ENCODE results near the gene RGS8.
A peak's percentile ranks its signal among the peaks of the same experiment; 100 is the strongest.
"Not testable (repeated sequence)": the region's sequence is repeated elsewhere in the genome, so short reads cannot be mapped to it uniquely, and the experiment has no call there.

Gene RGS8

GRCh38 chr1:182702826-182703524 is 18.6 kb upstream of the RGS8 start:
- DNase-seq = no peak

GRCh38 chr1:182700351-182700709 is 15.9 kb upstream of the RGS8 start:
- DNase-seq = no peak

GRCh38 chr1:182699393-182700350 is 15.3 kb upstream of the RGS8 start:
- peak; percentile 80 for DNase-seq

- DNase-seq = no peak
These were observed 14.6 kb upstream of the RGS8 start for GRCh38 chr1:182698971-182699370.

- not testable (repeated sequence) for DNase-seq
These were observed 8.8 kb upstream of the RGS8 start for GRCh38 chr1:182693139-182693538.

GRCh38 chr1:182690886-182691443 is 6.6 kb upstream of the RGS8 start:
- DNase-seq = no peak

GRCh38 chr1:182688436-182689205 is 4.2 kb upstream of the RGS8 start:
- no peak for DNase-seq

- no peak for DNase-seq
These were observed 3.0 kb upstream of the RGS8 start for GRCh38 chr1:182687361-182687760.

GRCh38 chr1:182686446-182686845 is 2.1 kb upstream of the RGS8 start:
- DNase-seq = no peak

GRCh38 chr1:182685215-182685614 is 828 bp upstream of the RGS8 start:
- DNase-seq = no peak

GRCh38 chr1:182682898-182683501 is 1.4 kb downstream of the RGS8 start:
- DNase-seq = no peak

- DNase-seq = no peak
These were observed 2.0 kb downstream of the RGS8 start for GRCh38 chr1:182682406-182682805.

GRCh38 chr1:182681568-182681912 is 2.8 kb downstream of the RGS8 start:
- DNase-seq = no peak

- DNase-seq = peak; percentile 39
These were observed 3.4 kb downstream of the RGS8 start for GRCh38 chr1:182680901-182681567.

GRCh38 chr1:182680408-182680807 is 4.0 kb downstream of the RGS8 start:
- DNase-seq = no peak

- DNase-seq = no peak
These were observed 4.7 kb downstream of the RGS8 start for GRCh38 chr1:182679684-182680083.

- no peak for DNase-seq
These were observed 6.8 kb downstream of the RGS8 start for GRCh38 chr1:182677397-182678098.

- no peak for DNase-seq
These were observed 8.1 kb downstream of the RGS8 start for GRCh38 chr1:182676274-182676673.

- peak; percentile 41 for DNase-seq
These were observed 9.8 kb downstream of the RGS8 start for GRCh38 chr1:182674346-182675246.

GRCh38 chr1:182672487-182672836 is 11.9 kb downstream of the RGS8 start:
- DNase-seq = no peak

Data from fibroblast of skin of scalp (primary cell).